GM21786 (cell line): Measurements from ENCODE around the gene RACK1.
A peak's percentile ranks its signal among the peaks of the same experiment; 100 is the strongest.

Source experiments
- ATAC-seq: cut with Tn5 transposase; IDR thresholded peaks from one replicate; pipeline ENCODE4 v1.9.1; 2021; ENCODE audit not compliant: unreplicated experiment

Gene RACK1

DNA sequence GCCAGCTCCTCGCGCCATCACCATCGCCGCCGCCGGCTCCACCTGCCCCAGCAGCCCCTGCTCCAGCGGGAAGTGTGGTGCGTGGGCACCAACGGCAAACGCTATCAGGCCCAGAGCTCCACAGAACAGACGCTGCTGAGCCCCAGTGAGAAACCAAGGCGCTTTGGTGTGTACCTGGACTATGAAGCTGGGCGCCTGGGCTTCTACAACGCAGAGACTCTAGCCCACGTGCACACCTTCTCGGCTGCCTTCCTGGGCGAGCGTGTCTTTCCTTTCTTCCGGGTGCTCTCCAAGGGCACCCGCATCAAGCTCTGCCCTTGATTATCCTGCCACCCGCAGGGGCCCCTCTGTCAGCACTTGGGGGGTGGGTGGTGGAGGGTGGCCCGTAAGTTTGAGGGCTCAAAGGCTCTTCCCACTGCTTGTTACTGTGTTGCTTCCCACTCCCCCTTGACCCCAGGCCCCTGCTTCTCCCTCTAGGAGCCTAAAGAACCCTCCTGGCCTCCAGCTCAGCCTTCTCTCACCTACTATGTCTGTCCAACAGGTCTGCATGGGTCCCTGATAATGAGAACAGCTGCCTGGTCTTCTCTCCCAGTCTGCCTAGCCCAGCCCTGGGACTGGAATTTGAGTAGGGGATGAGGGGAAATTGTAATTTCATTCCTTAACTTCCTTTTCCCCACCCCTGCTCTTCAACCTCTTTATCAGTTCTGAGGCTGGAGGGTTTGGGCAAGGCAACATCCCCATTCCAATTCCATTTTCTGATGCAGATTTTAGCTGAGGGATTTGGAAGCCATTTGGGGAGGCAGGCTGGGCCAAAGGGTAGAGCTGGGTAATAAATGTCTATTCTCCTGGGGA lies 9.0 kb downstream of the RACK1 start:
- ATAC-seq = no peak

GRCh38 chr5:181233801-181234454 lies 9.8 kb downstream of the RACK1 start:
- no peak for ATAC-seq

DNA sequence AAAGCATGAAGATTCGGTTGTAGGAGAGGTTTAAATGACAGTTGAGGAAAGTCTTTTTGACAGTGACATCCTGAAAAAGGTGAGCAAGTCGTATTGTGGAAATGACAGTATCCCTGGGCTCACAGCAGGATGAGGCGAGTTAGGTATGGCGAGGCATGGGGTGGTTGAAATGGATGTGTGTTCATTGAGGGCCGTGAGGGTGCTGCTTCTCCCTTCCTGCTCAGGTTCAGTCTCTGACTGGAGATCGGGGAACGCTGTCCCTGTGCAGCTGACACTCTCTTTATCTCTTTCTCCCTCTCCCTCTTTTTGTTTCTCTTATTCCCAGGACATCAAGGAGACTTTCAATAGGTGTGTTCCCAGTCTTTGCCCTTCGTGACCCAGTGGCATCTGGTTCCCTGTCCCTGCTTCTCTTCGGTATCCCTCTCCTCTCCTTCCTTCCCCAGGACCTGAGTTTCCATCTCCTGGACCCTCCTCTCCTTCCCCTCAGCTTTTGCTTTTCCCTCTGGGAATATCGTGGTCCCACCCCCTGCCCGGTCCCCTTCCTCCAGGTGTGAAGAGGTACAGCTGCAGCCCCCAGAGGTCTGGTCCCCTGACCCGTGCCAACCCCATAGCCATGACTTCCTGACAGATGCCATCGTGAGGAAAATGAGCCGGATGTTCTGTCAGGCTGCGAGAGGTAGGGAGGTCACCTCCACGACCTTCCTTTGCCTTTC lies 10.5 kb downstream of the RACK1 start:
- no peak for ATAC-seq

GRCh38 chr5:181232593-181232992 lies 11.1 kb downstream of the RACK1 start:
- ATAC-seq = no peak

GRCh38 chr5:181231432-181231831 lies 12.3 kb downstream of the RACK1 start:
- ATAC-seq = no peak

- ATAC-seq = no peak
Measured at GRCh38 chr5:181230551-181230950, 13.2 kb downstream of the RACK1 start.

DNA sequence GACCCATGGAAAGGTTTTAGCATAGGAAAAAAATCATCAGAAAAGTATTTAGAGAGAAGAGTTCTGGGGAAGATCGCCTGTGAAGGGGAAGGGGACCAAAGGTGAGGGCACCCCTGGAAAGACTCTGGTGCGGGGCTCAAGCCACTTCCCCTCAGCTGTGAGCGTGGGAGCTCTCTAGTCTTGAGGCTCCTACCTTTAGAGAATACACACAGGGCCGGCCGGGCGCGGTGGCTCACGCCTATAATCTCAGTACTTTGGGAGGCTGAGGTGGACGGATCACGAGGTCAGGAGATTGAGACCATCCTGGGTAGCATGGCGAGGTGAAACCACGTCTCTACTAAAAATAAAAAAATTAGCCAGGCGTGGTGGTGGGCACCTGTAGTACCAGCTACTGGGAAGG lies 13.7 kb downstream of the RACK1 start:
- no peak for ATAC-seq

GRCh38 chr5:181224390-181225229 lies 19.1 kb downstream of the RACK1 start:
- ATAC-seq = no peak

DNA sequence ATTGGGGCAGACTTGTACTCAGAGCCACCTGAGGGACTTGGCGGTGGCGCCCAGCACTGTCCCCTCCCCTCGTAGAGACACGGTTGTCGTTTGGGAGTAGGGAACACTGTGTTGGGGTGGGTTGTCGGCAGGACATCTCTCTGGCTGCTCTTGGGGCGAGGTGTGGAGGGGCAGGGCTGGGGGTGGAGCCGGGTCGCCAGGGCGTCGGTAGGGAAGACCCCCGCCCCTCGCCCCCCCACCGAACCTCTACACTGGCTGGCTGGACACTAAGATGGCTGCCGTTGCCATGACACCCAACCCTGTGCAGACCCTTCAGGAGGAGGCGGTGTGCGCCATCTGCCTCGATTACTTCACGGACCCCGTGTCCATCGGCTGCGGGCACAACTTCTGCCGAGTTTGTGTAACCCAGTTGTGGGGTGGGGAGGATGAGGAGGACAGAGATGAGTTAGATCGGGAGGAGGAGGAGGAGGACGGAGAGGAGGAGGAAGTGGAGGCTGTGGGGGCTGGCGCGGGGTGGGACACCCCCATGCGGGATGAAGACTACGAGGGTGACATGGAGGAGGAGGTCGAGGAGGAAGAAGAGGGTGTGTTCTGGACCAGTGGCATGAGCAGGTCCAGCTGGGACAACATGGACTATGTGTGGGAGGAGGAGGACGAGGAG lies 19.8 kb downstream of the RACK1 start:
- ATAC-seq = no peak

DNA sequence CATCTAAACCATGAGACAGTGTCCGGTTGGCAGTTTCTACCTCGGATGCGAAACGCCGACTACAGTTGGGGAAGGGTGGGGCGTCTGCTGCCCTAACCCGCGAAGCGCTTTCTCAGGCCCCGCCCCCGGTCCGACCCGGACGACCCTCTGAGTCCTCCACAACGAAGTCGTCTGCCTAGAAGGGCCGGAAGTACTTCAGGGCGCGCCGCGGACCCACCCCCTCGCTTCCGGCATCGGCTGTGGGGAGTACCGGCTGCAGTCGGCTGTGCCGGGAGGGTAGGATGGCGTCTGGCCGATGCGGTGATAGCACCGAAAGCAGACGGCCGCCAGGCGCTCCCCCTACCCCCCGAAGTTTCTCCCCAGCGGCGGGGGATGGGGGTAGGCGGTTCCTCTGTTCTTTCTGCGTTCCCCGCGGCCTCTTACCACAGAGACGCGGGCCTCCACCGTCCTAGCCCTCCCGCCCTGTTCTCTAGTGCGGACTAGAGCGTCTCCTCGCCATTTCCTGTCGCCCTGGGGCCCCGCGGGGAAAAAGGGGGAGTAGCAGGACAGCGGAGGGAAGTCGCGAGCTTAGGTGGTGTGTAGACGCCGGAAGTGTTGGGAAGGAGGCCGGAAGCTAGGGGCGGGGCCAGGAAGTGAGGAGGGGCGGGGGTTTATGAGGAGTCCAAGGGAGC lies 20.5 kb downstream of the RACK1 start, which contains the start of gene TRIM41:
Gene TRIM41, plus strand, starts transcription at position 224 of the 671 bp plus-strand sequence. CDS start 719 bp downstream, outside the sequence.
- ATAC-seq = peak; percentile 63

- ATAC-seq = no peak
Measured at GRCh38 chr5:181222630-181223057, 21.1 kb downstream of the RACK1 start.

GRCh38 chr5:181221792-181222629 lies 21.7 kb downstream of the RACK1 start:
- no peak for ATAC-seq

DNA sequence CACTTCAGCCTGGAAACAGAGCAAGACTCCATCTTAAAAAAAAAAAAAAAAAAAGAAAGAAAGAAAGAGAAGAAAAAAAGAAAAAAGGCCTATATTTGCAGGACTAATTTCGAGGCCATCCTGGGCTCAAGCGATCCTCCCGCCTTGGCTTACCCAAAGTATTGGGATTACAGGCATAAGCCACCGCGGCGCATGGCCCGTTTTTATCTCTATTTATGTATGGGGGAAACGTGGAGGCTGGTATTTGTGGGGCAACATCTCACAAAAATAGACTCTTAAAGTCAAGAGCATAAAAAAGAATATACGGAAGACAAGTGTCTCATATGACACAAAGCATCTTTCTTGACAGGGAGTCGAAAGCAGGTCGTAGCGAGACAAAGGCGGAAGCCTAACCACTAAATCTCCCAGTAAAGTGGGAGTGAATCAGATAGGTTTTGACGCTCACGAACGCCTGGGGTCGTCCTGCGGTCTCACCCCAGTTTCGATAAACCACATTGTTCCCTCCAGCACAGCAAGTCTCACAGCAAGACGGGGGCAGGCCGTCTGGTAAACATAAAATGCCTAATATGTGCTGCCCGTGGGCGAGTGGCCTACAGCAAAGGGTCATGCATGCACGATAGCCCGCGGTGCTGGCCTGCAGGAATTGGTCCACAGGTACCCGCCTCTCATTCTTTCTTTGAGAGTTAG lies 22.5 kb downstream of the RACK1 start:
- no peak for ATAC-seq

GRCh38 chr5:181220178-181220515 lies 23.6 kb downstream of the RACK1 start:
- no peak for ATAC-seq

DNA sequence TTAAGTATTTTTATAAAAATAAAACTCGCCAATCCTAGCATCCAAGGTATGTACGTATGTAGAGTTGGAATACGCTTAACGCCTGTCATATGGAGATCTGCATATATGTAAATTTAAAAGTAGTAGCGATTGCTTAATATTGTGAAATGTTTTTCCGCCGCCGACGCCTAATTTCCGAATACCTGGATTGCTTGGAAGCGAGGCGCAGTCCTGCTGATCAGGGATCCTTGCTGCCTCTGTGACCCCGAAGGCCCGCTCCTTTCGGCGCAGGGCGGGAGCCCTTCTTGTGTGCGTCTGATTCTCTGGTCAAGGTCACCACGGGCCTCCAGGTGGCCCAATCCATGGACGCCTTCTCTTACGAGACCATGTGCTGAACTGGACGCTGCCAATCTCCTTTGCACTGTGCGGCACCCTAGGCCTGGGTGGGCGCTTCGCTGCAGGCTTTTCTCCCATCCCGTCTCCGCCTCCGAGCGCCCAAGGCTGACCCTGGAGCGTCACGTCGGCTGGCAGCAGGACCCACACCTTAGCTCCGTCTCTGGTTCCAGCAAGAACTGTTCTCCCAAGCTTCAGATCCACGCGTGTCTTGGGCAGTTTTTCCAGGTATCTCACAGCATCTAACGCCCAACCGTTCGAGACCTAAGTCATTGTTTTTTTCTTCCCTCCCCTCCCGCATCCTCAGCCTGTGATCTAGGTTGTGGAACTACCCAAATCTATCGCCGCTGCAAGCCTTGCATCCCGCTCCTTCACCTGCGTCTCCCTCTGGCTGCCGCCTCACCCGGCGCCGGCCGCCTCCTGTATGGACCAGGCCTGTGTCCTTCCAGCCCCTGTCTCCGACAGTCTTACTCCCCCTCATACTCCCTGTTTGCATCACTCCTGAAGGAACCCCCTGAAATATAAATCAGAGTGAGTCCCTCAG lies 24.2 kb downstream of the RACK1 start:
- no peak for ATAC-seq

GRCh38 chr5:181218795-181219124 lies 24.9 kb downstream of the RACK1 start:
- ATAC-seq = no peak

DNA sequence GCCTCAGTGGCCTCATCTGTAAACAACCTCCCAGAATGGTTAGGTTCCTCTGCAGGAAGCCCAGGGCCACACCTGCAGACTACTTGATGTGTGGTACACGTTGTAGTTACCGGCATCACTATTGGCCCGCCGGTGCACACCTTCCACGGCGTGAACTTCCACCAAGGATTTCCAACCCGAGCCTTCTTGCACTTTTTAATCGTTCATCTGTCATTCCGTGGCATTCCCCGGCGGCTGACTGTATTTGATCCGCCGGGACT lies 26.0 kb downstream of the RACK1 start:
- ATAC-seq = peak; percentile 17
